ENCODE results near the gene NLRP11.

The NLRP11 gene

DNA sequence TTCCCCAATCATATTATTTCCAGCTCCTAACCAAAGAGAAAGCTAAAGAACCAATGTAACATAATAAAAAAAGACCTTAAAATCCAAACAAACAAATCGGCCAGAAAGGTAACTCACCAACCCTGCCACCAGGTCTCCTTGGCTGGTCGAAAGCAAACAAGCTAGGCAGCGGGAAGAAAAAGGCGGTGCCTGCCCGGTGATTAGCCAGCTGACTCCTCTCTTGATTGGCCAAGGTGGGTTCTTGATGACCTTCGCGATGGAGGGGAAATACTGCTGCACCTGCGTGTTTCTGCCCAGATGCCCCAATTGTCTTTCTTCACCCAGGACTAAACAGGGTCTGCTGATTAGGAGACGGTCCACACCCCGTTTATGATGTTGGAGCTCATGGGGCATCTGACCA, at the start of gene NLRP11:
TSS of gene NLRP11 (minus strand) at position 154 of the 400 bp plus-strand sequence. CDS start 13,825 bp downstream, outside the sequence.
- no peak within 1 kb of the TSS for H3K27ac Mint-ChIP-seq
- H3K9me3 Mint-ChIP-seq (ENCODE audit: low read depth) = no peaks in the 10 kb centered on the region
- H3K27me3 Mint-ChIP-seq = peaks cover 3% of the 10 kb centered on the region
- H3K4me1 Mint-ChIP-seq (ENCODE audit: low read depth) = no peaks in the 10 kb centered on the region
- no peak within 1 kb of the TSS for H3K4me3 Mint-ChIP-seq
- no peaks in the 10 kb centered on the region for H3K36me3 Mint-ChIP-seq

DNA sequence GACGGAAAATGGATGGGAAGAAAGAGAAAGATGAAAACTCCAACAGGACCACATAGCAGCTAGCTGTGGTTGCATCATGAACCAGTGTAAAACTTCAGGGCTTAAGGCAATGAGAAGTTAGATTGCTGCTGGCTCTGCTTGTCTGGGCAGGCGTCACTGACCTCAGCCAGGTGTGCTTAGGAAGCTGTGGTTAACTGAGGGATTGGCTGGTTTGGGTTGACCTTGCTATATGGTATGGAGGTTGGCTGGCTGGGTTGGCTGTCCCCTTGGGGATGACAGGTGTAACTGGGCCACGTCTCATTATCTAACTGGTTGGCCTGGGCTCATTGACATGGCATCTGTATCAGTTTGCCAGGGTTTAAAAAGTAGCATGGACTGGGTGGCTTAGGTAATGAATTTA, 45.4 kb upstream of the NLRP11 start:
- Mint-ChIP-seq H3K36me3 (peaks cover 4% of the 10 kb centered on the region), H3K4me1 (ENCODE audit: low read depth) (no peaks in the 10 kb centered on the region), H3K4me3 (no peak overlapping the region), H3K9me3 (ENCODE audit: low read depth) (peaks cover 15% of the 10 kb centered on the region), H3K27ac (no peak overlapping the region), H3K27me3 (no peaks in the 10 kb centered on the region)

DNA sequence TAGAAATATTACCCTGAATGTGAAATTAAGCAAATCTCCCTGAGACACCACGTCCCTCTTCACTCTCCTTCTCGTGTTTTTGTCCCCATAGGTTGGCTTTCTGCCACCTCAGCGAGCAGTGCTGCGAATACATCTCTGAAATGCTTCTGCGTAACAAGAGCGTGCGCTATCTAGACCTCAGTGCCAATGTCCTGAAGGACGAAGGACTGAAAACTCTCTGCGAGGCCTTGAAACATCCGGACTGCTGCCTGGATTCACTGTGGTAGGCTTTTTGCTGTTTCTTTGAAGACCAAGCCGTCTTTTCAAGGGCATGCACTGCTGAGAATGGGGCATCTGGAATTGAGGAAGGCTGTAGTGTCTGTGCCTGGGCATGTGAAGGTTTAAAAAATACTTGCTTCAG, 38.9 kb upstream of the NLRP11 start:
- H3K4me3 Mint-ChIP-seq = no peak overlapping the region
- H3K4me1 Mint-ChIP-seq (ENCODE audit: low read depth) = no peaks in the 10 kb centered on the region
- H3K36me3 Mint-ChIP-seq = no peaks in the 10 kb centered on the region
- H3K27me3 Mint-ChIP-seq = peaks cover 14% of the 10 kb centered on the region
- peaks cover 8% of the 10 kb centered on the region for H3K9me3 Mint-ChIP-seq (ENCODE audit: low read depth)
- no peak overlapping the region for H3K27ac Mint-ChIP-seq

DNA sequence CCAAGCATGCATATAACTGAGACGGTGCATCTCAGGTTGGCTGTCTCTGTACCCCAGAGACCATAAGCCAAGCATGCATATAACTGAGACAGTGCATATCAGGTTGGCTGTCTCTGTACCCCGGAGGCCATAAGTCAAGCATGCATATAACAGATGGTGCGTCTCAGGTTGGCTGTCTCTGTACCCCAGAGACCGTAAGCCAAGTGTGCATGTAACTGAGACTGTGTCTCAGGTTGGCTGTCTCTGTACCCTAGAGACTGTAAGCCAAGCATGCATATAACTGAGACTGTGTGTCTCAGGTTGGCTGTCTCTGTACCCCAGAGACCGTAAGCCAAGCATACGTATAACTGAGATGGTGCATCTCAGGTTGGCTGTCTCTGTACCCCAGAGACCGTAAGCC, 35.3 kb upstream of the NLRP11 start:
- Mint-ChIP-seq H3K27ac (no peak overlapping the region), H3K27me3 (peaks cover 19% of the 10 kb centered on the region), H3K36me3 (no peaks in the 10 kb centered on the region), H3K9me3 (ENCODE audit: low read depth) (peaks cover 4% of the 10 kb centered on the region), H3K4me1 (ENCODE audit: low read depth) (no peaks in the 10 kb centered on the region), H3K4me3 (no peak overlapping the region)

DNA sequence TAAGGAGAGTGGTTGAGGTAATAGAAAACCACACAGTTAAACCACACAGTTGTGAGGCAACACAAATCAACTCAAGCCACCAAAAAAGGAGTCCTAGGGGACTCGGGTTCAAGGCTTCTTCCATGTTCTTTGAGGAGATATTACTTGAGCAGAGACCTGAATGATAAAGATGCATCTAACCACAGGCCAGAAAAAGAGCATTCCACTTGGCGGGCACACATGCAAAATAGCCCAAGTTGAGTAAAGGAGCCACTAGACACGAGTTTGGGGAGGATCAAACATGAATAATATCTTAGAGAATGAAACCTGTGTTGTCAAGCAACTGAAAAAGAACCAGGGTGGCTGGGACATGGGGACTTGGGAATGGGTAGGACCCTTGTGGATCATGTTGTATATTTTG, 34.7 kb upstream of the NLRP11 start:
- Mint-ChIP-seq H3K36me3 (no peaks in the 10 kb centered on the region), H3K9me3 (ENCODE audit: low read depth) (peaks cover 4% of the 10 kb centered on the region), H3K27ac (no peak overlapping the region), H3K4me1 (ENCODE audit: low read depth) (no peaks in the 10 kb centered on the region), H3K4me3 (no peak overlapping the region), H3K27me3 (peaks cover 19% of the 10 kb centered on the region)

DNA sequence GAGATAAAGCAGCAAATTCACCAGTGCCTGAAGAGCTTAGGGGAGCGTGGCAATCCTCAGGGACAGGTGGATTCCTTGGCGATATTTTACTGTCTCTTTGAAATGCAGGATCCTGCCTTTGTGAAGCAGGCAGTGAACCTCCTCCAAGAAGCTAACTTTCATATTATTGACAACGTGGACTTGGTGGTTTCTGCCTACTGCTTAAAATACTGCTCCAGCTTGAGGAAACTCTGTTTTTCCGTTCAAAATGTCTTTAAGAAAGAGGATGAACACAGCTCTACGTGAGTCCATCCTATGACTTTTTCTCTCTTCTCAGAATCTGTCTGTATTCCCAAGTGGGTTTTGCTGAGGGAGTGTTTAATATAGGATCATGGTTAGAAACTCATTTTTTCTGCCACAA, 27.2 kb upstream of the NLRP11 start:
- no peak overlapping the region for H3K4me3 Mint-ChIP-seq
- peaks cover 2% of the 10 kb centered on the region for H3K27me3 Mint-ChIP-seq
- no peaks in the 10 kb centered on the region for H3K9me3 Mint-ChIP-seq (ENCODE audit: low read depth)
- no peaks in the 10 kb centered on the region for H3K36me3 Mint-ChIP-seq
- H3K4me1 Mint-ChIP-seq (ENCODE audit: low read depth) = no peaks in the 10 kb centered on the region
- no peak overlapping the region for H3K27ac Mint-ChIP-seq

DNA sequence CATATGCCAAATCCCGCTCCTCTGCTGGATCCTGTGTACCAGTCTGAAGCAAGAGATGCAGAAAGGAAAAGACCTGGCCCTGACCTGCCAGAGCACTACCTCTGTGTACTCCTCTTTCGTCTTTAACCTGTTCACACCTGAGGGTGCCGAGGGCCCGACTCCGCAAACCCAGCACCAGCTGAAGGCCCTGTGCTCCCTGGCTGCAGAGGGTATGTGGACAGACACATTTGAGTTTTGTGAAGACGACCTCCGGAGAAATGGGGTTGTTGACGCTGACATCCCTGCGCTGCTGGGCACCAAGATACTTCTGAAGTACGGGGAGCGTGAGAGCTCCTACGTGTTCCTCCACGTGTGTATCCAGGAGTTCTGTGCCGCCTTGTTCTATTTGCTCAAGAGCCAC, 26.6 kb upstream of the NLRP11 start:
- H3K27ac Mint-ChIP-seq = no peak overlapping the region
- H3K36me3 Mint-ChIP-seq = no peaks in the 10 kb centered on the region
- H3K4me3 Mint-ChIP-seq = no peak overlapping the region
- H3K4me1 Mint-ChIP-seq (ENCODE audit: low read depth) = no peaks in the 10 kb centered on the region
- no peaks in the 10 kb centered on the region for H3K9me3 Mint-ChIP-seq (ENCODE audit: low read depth)
- H3K27me3 Mint-ChIP-seq = peaks cover 2% of the 10 kb centered on the region

DNA sequence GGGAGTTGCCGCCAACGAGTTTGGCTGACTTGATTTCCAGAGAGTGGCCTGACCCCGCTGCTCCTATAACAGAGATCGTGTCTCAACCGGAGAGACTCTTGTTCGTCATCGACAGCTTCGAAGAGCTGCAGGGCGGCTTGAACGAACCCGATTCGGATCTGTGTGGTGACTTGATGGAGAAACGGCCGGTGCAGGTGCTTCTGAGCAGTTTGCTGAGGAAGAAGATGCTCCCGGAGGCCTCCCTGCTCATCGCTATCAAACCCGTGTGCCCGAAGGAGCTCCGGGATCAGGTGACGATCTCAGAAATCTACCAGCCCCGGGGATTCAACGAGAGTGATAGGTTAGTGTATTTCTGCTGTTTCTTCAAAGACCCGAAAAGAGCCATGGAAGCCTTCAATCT, 26.2 kb upstream of the NLRP11 start:
- no peaks in the 10 kb centered on the region for H3K27me3 Mint-ChIP-seq
- no peak overlapping the region for H3K4me3 Mint-ChIP-seq
- no peaks in the 10 kb centered on the region for H3K4me1 Mint-ChIP-seq (ENCODE audit: low read depth)
- H3K36me3 Mint-ChIP-seq = no peaks in the 10 kb centered on the region
- H3K9me3 Mint-ChIP-seq (ENCODE audit: low read depth) = no peaks in the 10 kb centered on the region
- no peak overlapping the region for H3K27ac Mint-ChIP-seq

DNA sequence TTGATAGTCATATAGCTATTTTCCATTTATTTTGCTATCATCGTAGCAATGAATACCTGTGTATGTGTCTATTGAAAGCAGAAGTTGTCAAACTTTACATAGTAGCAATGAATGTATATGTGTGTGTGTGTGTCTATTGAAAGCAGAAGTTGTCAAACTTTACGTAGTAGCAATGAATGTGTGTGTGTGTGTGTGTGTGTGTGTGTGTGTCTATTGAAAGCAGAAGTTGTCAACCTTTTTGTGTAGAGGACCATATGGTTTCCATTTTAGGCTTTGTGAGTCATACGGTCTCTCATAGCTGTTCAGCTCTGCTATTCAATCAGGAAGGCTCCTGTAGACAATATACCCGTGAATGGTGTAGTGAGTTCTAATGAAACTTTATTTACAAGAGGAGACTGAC, 25.4 kb upstream of the NLRP11 start:
- H3K4me3 Mint-ChIP-seq = no peak overlapping the region

DNA sequence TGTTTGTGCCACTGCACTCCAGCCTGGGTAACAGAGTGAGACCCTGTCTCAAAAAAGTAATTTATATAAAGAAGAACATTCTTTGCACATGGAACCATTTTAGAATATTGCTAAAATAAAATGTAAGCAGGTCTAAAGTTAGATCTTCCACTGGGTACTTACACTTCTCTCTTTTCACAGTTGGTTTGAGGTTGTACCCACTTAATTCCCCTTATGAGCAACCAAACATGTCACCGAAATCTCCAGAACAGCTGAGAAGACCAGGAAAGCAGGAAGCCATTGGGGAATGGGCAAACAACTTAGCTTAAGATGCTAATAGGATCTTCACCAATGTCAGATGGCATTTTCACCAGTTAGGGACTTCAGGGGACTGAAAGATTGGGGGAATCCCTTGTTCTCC, 23.4 kb upstream of the NLRP11 start:
- Mint-ChIP-seq H3K9me3 (ENCODE audit: low read depth) (peaks cover 3% of the 10 kb centered on the region), H3K27me3 (no peaks in the 10 kb centered on the region), H3K36me3 (no peaks in the 10 kb centered on the region), H3K4me3 (no peak overlapping the region), H3K27ac (no peak overlapping the region), H3K4me1 (ENCODE audit: low read depth) (no peaks in the 10 kb centered on the region)

More for the DNA sequence above, 25.4 kb upstream of the NLRP11 start:
- no peaks in the 10 kb centered on the region for H3K36me3 Mint-ChIP-seq
- peaks cover under 1% of the 10 kb centered on the region for H3K9me3 Mint-ChIP-seq (ENCODE audit: low read depth)
- no peaks in the 10 kb centered on the region for H3K27me3 Mint-ChIP-seq
- H3K4me1 Mint-ChIP-seq (ENCODE audit: low read depth) = no peaks in the 10 kb centered on the region
- no peak overlapping the region for H3K27ac Mint-ChIP-seq

DNA sequence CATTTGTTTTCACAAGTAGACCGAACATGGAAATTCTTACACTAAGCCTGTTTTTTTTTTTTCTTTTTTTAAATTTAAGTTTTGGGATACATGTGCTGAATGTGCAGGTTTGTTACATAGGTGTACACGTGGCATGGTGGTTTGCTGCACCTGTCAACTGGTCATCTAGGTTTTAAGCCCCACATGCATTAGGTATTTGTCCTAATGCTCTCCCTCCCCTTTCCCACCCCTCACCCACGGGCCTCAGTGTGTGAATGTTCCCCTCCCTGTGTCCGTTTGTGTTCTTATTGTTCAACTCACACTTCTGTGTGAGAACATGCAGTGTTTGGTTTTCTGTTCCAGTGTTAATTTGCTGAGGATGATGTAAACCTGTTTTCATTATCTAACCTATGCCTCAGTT, 7.1 kb upstream of the NLRP11 start:
- H3K27ac Mint-ChIP-seq = no peak overlapping the region
- peaks cover 3% of the 10 kb centered on the region for H3K36me3 Mint-ChIP-seq
- no peaks in the 10 kb centered on the region for H3K4me1 Mint-ChIP-seq (ENCODE audit: low read depth)
- peaks cover 2% of the 10 kb centered on the region for H3K27me3 Mint-ChIP-seq
- peaks cover 3% of the 10 kb centered on the region for H3K9me3 Mint-ChIP-seq (ENCODE audit: low read depth)
- H3K4me3 Mint-ChIP-seq = no peak overlapping the region

DNA sequence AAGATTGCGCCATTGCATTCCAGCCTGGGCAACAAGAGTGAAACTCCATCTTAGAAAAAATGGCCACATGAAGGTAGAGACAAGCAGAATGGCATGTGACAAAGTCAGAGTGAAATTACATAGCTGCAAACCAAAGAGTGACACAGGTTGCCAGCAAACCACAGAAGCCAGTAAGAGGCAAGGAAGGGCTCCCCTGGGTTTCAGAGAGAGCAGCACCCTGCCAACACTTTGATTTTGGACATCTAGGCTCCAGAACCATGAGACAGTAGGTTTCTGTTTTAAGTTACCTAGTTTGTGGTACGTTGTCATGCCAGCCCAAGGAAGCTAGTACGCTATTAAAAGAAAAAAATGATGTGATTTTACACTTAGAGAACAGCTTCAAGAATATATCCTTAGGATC, 6.5 kb upstream of the NLRP11 start:
- no peaks in the 10 kb centered on the region for H3K4me1 Mint-ChIP-seq (ENCODE audit: low read depth)
- H3K27me3 Mint-ChIP-seq = no peaks in the 10 kb centered on the region
- H3K36me3 Mint-ChIP-seq = peaks cover 3% of the 10 kb centered on the region
- H3K9me3 Mint-ChIP-seq (ENCODE audit: low read depth) = peaks cover 3% of the 10 kb centered on the region
- no peak overlapping the region for H3K27ac Mint-ChIP-seq
- no peak overlapping the region for H3K4me3 Mint-ChIP-seq

DNA sequence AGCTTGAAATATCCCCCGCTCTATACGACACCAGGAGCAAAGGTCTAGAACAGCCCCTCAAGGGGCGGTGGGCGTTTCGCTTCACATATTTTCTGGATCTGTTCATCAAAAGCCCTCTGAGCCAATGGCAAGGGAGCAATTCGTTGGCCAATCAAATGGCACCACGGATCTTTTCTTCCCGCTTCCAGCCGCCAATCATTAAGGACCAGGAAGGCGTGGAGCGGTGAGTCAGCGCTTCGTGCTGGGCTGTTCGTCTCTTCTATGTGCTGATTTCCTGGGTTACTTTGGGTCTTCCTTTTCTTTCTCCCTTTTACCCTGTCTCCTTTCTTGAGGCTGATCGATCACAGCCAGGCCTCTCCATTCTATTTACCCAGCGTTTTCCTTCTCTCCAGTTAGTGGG, 4.5 kb upstream of the NLRP11 start, which contains the start of gene NLRP4:
TSS of gene NLRP4 (plus strand) at position 201 of the 400 bp plus-strand sequence. CDS start 15,541 bp downstream, outside the sequence.
- Mint-ChIP-seq H3K4me1 (ENCODE audit: low read depth) (no peaks in the 10 kb centered on the region), H3K36me3 (no peaks in the 10 kb centered on the region), H3K27ac (no peak within 1 kb of the TSS), H3K4me3 (no peak within 1 kb of the TSS), H3K27me3 (no peaks in the 10 kb centered on the region), H3K9me3 (ENCODE audit: low read depth) (peaks cover 3% of the 10 kb centered on the region)

DNA sequence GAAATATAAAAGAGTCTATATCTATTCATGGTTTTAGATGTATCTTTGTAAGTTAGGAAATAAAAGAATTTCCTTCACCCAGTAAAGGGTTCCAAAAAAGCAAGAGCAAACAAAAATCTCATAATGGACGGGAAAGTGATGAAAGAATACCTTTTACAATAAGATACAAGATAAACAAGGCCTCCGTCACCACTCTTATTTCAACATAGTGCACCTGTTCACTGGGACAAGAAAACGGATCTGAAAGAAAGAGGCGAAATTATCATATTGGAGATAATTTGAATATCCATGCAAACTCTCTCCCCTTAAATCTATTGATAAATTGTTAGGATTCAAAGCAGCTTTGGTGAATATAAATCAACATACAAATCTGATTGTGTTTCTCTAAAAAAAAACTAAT, 877 bp upstream of the NLRP11 start:
- Mint-ChIP-seq H3K4me3 (no peak overlapping the region), H3K27ac (no peak overlapping the region), H3K36me3 (no peaks in the 10 kb centered on the region), H3K27me3 (peaks cover 3% of the 10 kb centered on the region), H3K4me1 (ENCODE audit: low read depth) (no peaks in the 10 kb centered on the region), H3K9me3 (ENCODE audit: low read depth) (no peaks in the 10 kb centered on the region)

DNA sequence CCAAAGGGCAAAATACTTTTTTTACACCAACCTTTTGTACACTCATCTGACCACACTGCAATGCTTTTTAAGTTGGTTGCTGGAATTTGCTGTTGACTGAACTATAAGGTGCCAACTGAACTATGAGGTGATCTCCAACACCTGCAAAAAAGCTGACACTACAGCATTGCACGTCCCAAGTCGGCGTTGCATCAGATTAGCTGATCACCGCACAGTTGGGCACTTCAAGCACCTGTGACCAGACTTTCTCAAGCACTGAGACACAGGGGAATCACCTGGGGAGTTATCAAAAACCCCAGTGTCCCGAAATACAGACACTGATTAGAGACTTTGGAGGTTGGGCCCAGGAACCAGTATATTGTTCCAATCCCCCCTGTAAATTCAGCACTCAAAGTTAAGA, 1.1 kb downstream of the NLRP11 start:
- Mint-ChIP-seq H3K36me3 (no peaks in the 10 kb centered on the region), H3K4me1 (ENCODE audit: low read depth) (no peaks in the 10 kb centered on the region), H3K27me3 (peaks cover 3% of the 10 kb centered on the region), H3K4me3 (no peak overlapping the region), H3K9me3 (ENCODE audit: low read depth) (no peaks in the 10 kb centered on the region), H3K27ac (no peak overlapping the region)

DNA sequence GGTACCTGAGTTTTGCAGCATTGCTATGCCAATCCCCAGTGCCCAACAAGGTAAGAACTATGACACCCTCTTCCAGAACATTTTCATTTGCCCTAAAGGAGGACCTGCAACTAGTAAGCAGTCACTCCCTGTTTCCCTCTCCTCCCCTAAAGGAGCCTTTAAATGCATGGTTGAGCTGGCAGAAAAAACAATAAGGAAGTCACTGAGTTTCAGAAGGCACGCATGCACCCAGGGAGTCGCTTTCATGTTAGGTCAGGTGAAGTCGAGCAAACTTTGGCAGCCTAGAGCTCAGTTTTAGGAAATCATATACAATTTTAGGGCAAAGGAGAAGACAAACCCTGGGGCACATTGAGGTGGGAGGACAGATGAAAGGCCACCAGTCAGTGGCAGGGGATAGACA, 11.8 kb downstream of the NLRP11 start:
- no peaks in the 10 kb centered on the region for H3K4me1 Mint-ChIP-seq (ENCODE audit: low read depth)

More for the DNA sequence above, 11.8 kb downstream of the NLRP11 start:
- Mint-ChIP-seq H3K27ac (no peak overlapping the region), H3K4me3 (no peak overlapping the region), H3K9me3 (ENCODE audit: low read depth) (no peaks in the 10 kb centered on the region), H3K27me3 (peaks cover 20% of the 10 kb centered on the region), H3K36me3 (no peaks in the 10 kb centered on the region)

Measured in activated naive CD8-positive, alpha-beta T cell (primary cell).